ENCODE measurements around the gene TMEM273.
"Not testable (repeated sequence)": the region's sequence is repeated elsewhere in the genome, so short reads cannot be mapped to it uniquely, and the experiment has no call there.

The TMEM273 gene

GRCh38 chr10:49202266-49202665 lies 14.1 kb upstream of the TMEM273 start:
- DNase-seq = no peak

GRCh38 chr10:49200854-49201253 lies 12.7 kb upstream of the TMEM273 start:
- DNase-seq = no peak

GRCh38 chr10:49197171-49197570 lies 9.0 kb upstream of the TMEM273 start:
- DNase-seq = no peak

GRCh38 chr10:49195864-49196263 lies 7.7 kb upstream of the TMEM273 start:
- not testable (repeated sequence) for DNase-seq

GRCh38 chr10:49194212-49194920 lies 6.2 kb upstream of the TMEM273 start:
- no peak for DNase-seq

- no peak for DNase-seq
Measured at GRCh38 chr10:49191349-49191748, 3.2 kb upstream of the TMEM273 start.

- DNase-seq = no peak
Measured at GRCh38 chr10:49189422-49189821, 1.2 kb upstream of the TMEM273 start.

GRCh38 chr10:49187044-49187484 lies 1.1 kb downstream of the TMEM273 start:
- DNase-seq = no peak

GRCh38 chr10:49186613-49187012 lies 1.6 kb downstream of the TMEM273 start:
- no peak for DNase-seq

GRCh38 chr10:49185213-49185612 lies 3.0 kb downstream of the TMEM273 start:
- DNase-seq = no peak

- no peak for DNase-seq
Measured at GRCh38 chr10:49184642-49185111, 3.5 kb downstream of the TMEM273 start.

- peak; percentile 37 for DNase-seq
Measured at GRCh38 chr10:49183596-49184542, 4.3 kb downstream of the TMEM273 start.

GRCh38 chr10:49182776-49183175 lies 5.4 kb downstream of the TMEM273 start:
- DNase-seq = no peak

GRCh38 chr10:49180444-49180860 lies 7.7 kb downstream of the TMEM273 start:
- DNase-seq = no peak

GRCh38 chr10:49179699-49180443 lies 8.3 kb downstream of the TMEM273 start:
- no peak for DNase-seq

- no peak for DNase-seq
Measured at GRCh38 chr10:49178489-49179471, 9.4 kb downstream of the TMEM273 start.

- peak; percentile 87 for DNase-seq
Measured at GRCh38 chr10:49177391-49178355, 10.5 kb downstream of the TMEM273 start.

GRCh38 chr10:49176310-49177268 lies 11.6 kb downstream of the TMEM273 start:
- DNase-seq = no peak

- no peak for DNase-seq
Measured at GRCh38 chr10:49175587-49176309, 12.4 kb downstream of the TMEM273 start.

Data from CD4-positive, alpha-beta T cell treated with Interleukin-15 for 1 hour (primary cell).